ELR (cell line): ENCODE results near the gene SERINC4.

ENCODE experiments used
- DNase-seq: peaks from one replicate; pipeline ENCODE4 v3.0.0-alpha.2; 2015; ENCODE audit warnings: low read depth

SERINC4 gene

GRCh38 chr15:43749690-43750345 is 50.2 kb downstream of the SERINC4 start:
- no peak for DNase-seq

DNA sequence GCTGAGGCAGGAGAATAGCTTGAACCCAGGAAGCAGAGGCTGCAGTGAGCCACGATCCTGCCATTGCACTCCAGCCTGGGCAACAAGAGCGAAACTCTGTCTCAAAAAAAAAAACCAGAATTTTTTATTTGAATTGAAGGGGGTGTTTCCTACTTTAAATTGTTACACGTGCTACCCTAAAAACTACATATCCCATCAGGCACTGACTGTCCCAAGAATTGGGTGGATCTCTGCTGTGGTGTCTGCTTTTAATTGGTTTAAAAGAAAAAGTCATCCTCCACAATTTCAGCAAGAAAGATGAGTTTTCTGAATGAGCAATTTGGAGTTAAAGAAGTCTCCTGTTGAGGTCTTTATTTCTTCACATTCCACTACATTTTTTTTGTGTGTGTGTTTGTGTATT is 51.6 kb downstream of the SERINC4 start:
- peak; percentile 22 for DNase-seq

DNA sequence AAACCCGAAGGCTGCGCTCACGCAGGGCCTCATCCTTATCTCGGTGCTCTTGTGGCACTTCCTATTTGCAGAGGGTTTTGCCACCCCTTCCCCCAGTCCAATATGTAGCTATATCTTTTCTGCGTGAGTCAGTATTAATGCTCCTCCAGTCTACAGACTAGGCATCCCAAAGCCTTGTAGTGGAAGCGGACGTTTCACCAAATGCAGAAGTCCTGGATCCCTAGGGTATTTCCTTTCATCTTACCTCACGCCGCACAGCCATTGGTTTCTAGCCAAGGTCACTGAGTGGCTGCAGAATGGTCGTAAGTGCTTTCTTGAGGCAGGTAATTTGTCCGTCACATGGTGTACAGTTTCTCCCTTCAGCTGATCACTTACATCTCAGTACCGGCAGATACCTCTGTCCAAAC is 53.1 kb downstream of the SERINC4 start:
- DNase-seq = peak; percentile 59

DNA sequence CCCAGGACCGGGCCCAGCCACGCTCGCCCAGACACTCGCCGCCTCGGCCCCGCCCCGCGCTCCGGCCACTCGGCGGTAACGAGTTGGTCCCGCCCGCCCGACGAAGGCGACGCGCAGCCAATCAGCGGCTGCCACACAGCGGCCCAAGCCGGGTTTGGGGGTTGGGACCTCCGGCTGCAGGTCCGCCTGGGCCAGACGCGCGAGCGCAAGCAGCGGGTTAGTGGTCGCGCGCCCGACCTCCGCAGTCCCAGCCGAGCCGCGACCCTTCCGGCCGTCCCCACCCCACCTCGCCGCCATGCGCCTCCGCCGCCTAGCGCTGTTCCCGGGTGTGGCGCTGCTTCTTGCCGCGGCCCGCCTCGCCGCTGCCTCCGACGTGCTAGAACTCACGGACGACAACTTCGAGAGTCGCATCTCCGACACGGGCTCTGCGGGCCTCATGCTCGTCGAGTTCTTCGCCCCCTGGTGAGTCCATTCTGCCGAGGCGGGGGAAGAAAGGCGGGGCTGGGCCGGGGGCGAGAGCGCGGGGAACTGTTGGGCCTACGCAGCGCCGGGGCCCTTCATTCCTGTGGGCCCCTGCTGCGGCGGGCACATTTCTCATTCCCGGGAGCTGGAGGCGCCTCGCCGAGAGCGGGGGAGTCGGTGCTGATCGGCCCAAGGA is 53.6 kb downstream of the SERINC4 start, which contains the start of gene PDIA3:
TSS of gene PDIA3 (plus strand) at position 194 of the 658 bp plus-strand sequence. CDS start at position 296, 102 bp downstream.
- DNase-seq = peak; percentile 90
